Central memory CD4-positive, alpha-beta T cell (primary cell): ENCODE data around the gene OGFRL1.
"Not testable (repeated sequence)": the region's sequence is repeated elsewhere in the genome, so short reads cannot be mapped to it uniquely, and the experiment has no call there.

Experiments
- DNase-seq: peaks from one replicate; pipeline ENCODE4 v3.0.0; 2022
- total RNA-seq, 3 experiments: gene quantifications; one replicate each; lab custom pipeline; 2026; lab: John Stamatoyannopoulos, UW

The OGFRL1 gene
- total RNA-seq: 11.9 to 42.7 (median 15.4) reads per million in 3 experiments

DNA sequence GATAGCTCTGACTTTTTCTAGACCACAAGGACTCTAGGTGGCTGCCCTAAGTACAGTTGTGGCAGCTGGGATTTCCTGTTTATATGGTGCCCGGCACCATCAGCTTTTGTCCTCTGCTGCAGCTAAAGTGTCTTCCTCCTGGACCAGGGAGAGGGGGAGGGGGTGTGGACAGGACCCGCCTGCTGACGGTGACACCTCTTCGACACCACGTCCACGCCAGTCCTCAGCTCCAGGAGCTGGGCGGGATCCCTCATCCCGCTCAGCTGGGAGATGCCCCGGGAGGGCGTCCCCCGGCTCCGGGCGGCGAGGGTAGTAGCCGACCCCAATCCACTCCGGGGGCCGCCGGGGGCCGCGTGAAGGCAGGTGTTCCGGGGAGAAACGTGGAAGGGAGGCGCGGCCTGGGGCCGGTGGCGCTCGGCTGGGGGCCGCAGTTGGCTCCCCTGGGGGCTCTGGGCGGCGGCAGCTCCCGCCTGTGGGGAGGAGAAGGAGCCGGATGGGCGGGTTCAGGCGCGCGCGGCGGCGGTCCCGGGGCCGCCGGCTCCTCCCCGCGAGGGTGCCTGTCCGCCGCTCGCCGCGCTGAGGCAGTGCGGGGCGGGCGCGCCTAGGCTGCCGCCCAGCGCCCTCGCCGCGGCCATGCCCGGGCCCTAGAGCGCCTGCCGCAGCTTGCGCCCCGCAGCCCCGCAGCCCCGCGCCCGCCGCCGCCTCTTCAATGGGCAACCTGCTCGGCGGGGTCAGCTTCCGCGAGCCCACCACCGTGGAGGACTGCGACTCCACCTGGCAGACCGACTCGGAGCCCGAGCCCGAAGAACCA, at the start of gene OGFRL1:
OGFRL1 (plus strand) TSS at position 584 of the 811 bp plus-strand sequence; CDS start at position 710, 126 bp downstream.
- peak; percentile 71 for DNase-seq

DNA sequence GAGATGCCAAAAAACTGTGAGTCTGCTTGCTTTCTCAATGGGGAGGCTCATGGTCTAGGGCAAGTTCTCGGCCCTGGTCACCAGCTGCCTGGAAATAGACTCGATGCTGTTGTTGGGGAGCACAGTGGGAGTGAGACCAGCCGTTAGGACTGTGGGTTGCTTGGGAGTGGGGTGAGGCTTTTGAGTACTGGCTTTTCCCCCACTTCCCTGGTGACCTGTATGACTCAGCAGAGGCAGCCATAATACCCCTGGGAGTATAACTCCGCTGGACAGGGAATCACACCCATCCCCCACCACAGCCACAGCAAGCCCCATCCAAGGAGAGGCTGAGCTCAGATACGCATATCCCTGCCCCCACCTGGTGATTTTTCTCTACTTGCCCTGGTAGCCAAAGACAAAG, 48.9 kb upstream of the OGFRL1 start:
- no peak for DNase-seq

DNA sequence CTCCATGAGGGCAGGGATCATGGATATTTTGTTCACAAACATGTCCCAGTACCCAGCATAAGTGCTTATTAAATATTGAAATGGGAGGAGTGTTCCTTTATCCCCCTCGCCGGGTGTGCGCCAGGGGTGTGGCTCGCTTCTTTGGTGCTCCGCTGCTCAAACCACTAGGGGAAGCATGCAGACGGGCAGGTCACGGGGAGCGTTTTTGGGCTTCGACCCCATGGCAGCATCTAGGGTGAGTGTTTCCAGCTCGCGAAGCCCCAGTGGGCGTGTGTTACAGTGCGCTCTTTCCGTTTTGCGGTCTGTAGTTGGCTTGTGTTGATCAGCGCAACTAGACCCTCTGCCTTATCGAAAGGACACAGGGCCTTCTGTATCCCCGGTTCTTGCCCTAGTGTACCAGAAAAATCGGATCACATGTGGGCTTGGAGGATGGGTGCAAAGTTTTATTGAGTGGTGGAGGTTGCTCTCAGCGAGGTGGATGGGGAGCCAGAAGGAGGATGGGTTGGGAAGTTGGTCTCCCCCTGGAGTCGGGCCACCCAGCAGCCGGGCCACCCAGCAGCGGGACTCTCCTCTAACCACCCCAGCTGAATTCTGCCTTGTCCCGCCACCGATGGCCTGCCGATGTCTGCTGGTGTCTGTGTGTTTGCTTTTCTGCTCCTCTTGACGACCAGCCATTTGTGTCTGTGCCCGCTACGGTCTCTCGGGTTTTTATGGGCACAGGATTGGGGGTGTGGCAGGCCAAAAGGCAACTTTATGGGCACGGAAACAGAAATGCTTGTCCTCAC, 43.2 kb upstream of the OGFRL1 start:
- no peak for DNase-seq

DNA sequence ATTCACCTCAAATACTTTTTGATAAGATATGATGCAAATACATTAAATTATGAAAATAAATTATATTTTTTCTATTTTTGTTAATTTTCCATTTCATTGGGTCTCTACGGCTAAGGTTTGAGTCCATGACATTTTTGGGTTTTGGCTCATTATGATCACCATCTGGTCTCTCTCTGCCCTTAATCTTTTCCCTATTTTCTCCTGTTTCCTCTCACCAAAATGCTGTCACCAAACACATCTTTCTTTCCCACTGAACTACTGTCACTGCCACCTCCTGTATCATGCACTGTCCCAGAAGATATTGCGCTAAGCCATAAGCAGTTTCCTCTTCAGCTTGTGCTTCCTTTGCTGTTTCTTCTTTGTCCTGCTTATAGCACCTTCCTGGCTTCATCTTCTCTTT, 42.0 kb upstream of the OGFRL1 start:
- DNase-seq: no peak

DNA sequence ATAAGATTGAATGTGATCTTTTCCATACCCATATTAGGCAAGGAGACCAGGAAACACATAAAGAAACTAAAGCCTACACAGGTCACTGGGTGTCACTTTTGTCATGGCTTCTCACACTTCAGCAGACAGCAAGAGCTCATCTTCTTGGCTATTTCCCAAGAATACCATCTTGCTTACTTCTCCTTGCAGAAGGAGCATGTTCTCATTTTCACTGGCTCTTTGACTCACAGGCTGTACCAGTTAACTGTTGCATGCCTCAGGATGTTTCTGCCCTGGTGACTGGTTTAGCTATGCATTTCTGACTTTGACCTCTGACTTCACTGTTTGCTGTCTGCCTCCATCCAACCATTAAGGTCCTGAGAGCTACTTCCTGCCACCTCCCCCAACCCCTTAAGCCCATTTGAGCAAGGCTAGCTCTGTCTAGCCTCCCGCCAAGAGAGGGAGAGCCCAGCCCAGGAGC, 40.3 kb upstream of the OGFRL1 start:
- DNase-seq: no peak

DNA sequence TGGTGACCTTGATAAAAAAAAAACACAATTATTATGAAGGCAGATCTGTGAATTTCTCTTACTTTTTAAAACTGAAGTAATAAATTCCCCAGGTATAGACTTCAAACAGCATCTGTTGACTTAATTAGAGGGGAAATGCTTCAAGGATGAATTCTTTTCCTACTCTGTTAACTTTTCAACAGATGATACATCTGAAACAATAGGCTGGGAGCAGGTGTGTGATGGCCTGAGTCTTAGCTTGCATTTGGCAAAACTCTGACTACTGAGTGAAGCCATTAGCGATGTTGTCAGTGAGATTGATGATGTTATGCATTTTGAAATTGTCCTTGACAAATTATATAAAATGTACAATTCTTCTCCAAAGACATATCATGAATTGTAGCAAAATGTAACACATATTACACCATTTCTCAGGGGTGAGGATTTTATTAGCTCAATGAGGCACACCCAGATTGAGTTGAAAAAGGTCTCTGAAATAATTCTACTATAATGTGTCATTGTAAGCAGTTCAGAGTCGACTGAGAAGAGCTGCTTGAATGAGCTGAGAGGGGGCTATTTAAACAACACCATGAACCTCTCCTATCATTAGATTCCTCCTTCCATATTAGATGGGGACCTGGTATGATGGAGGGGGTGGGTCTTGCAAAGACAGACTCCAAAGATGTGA, 39.6 kb upstream of the OGFRL1 start:
- no peak for DNase-seq

DNA sequence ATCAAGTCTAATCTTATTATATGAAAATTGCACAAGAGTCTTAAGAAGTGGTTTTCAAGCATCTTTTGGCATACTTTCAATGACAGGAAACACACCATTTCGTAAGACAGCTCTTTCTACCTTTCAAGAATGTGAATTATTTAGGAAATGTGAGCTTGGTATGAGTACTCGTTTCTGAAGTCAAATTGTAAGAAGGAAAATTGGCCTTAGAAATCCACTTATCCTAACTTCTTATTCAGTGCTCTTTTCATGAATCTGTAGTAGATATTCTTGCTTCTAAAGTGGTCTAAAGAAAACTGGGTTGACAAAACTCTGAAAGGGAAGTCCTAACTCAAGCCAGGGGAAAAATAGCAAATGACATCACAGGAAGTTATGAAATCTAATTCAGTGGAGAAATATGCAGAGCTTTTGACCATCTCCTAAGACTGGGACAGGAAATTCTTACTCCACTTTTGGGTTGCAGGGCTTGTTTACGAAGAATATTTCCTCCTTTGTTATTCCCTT, 38.5 kb upstream of the OGFRL1 start:
- no peak for DNase-seq

DNA sequence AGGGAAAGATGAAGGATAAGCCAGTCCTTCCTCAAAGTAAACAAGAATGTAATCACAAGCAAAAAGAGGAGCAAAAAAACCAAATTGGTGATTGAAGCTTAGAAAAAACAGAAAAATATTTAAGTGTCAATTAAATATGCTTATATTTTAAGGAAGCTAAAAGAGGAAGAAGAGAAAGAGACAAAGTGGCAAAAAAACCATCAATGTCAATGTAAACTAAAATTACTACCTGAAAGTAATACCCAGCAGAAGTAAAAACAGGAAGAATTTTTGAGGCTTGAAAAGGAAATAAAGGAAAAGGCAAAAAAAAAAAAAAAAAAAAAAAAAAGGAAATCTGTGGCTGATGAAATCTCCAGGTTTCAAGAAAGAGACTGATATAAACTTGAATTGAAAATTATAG, 36.2 kb upstream of the OGFRL1 start:
- DNase-seq: no peak

DNA sequence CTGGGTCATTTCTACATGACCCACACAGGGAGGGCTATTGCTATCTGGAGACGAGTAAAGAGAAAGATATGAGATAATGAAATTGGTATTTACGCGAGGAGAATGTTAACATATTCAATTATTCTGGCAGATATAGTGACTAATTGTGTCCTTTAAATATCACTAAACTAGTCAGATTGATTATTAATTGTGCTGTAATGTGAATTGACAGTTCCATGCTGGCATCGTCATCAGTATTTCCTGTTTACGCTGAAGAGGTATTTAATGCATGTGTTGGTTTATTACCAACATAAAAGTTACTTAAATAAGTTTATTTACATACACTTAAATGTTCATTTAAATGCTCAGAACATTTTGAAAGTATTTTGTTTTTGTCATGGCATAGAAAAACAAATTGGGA, 35.7 kb upstream of the OGFRL1 start:
- DNase-seq: no peak

DNA sequence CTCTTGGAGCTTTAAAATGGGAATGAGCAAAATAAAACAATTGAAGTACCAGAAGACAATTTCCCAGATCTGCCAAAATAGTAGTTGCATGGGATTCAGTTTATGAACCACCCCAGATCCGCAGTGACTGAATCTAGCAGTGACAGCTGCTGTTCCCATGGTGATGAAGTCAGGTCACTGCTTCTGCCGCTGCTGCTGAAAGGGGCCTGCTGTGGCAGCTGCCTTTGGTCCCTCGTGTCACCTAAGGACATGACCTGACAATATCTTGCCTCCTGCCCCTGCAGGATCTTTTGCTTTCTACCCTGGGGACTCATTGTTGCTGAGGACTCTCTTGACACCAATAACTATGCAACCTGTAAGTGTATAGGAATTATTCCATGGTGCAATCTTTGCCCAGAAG, 34.3 kb upstream of the OGFRL1 start:
- no peak for DNase-seq

DNA sequence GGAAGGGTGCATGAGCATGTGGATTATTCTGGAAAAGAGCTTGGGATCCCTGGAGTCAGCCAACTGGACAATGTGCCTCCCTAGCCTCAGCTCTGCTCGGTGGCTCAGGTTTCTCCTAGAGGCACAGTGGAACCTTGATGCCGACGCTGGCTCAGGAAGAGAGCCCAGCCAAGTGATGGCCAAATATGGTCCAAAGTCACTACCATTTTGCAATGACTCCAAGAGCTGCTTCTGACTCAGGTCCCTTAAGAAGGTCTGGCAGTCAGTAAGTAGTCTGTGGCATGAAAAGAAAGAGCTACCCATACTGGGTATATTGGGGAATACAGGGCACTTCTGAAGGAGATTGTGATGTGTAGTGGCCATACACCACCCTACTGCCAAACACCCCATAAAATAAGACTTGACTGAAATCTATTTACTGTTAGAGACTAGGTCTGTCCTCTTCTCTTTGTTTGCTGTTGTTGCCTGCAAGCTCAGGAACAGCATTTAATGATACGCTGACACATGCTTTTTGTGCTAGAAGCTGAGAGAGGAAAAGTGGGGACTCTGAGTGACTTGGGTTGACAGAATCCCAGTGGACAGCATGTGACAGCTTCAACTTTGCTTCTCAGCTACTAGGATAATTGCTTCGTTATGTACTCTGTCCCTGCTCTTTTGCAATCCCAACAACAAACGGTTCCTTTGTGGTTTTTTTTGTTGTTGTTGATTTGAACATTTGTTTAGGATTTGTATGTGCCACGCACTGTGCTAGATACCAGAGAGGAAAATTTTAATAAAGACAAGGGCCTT, 30.3 kb upstream of the OGFRL1 start:
- no peak for DNase-seq

DNA sequence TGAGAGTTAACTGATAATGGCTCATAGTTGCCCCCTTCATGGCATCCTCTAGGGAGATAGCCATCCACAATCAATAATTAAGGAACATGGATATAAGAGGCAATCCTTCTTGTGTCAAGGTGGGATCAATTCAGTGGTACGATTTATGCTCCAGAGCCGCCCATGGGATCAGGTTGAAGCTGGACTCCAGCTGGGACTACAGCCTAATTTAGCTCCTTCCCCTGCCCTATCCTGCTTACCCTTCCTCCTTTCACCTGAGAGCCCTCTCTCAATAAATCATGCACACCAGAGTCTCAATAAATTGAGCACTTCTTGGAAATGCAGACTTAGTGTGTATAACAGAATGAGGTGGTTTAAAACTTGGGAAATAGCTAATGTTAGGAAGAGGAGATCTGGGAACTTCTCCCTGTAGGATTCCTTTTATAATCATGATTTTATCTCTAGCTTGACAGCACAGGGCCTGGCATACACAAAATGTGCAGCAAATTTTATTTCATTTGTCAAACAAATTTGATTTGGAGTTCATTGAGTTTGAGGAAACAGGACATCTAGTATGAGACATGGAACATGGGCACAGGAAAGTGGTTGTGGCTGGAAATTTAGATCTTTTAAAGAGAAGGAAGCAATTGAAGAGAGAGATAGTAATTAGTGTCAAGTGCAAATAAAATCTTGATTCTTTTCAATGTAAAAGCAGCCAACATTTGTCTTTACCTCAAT, 28.6 kb upstream of the OGFRL1 start:
- DNase-seq: no peak

DNA sequence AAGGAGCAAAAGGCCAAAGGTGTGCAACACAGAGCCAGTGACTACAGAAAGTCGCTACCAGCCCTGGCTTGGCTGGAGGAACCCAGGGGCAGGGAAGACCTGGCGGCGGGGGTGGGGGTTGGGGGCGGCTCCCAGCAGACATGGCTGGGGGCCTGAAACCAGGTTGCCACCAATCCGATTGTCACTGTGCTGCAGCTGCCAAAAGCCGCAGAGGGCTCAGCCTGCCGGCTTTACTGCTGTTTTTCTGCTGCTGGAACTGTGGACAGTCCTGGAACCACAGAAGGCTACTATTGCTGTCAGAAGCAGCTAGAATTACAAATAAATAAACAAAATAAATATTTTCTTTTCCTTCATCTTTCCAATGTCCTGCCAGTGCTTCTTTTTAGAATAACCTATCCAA, 25.7 kb upstream of the OGFRL1 start:
- DNase-seq: no peak

DNA sequence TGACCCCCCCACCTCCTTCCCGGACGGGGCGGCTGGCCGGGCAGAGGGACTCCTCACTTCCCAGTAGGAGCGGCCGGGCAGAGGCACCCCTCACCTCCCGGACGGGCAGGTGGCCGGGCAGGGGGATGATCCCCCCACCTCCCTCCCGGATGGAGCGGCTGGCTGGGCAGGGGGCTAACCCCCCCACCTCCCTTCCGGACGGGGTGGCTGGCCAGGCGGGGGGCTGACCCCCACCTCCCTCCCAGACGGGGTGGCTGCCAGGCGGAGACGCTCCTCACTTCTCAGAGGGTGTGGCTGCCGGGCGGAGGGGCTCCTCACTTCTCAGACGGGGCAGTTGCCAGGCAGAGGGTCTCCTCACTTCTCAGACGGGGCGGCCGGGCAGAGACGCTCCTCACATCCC, 22.2 kb upstream of the OGFRL1 start:
- not testable (repeated sequence) for DNase-seq

DNA sequence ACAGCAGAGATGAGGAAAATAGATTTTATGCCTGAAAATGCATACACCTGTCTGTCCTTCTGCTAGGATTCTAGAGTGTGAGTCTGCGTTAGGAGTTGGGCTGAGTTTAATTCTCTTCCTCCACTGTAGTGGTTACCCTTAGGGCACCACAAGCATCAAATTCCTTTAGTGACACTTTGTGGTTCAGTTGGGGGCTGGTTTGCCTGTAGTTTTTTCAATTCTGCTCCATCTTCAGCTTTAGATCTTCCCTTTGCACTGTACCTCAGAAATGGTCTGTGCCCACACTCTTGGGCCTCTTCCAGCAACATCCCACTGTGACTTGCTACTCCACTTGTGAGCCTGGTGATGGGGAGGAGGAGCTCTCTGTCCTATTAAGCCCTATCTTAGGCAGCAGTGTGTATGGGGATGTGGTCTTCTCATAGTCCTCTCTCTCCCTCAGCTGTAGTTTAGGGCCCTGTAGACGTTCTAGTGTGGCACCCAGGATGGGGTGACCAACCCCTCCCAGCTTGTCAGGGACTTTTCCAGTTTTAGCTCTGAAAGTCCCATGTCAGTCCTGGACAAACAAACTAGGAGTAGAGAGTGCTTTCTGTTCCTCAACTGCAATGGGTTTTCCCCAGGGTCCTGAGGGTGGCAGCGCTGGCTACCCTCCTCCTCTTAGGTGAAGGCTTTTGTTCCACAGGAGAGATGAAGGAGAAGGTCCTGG, 19.7 kb upstream of the OGFRL1 start:
- DNase-seq: no peak

DNA sequence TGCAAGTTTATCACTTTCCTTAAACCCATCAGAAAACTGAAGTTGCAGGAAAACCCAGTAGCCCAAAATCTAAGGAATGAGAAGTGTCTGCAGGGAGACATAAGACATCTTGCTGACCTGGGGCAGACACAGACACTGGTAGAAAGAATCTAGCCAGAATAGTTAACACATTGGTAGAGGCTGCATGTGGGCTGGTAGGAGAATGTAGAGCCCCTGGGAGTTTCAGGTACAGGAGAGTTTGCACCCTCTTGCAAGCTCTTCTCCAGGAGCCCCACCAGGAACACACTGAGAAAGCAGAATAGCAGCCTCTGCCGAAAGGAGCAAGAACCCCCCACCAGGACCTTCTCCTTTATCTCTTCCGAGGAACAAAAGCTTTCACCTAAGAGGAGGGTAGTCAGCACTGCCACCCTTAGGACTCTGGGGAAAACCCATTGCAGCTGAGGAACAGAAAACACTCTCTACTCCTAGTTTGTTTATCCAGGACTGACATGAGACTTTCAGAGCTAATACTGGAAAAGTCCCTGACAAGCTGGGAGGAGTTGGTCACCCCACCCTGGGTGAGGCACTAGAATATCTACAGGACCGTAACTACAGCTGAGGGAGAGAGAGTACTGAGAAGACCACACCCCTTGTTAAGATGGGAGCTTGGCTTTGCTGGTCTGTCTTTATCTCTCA, 10.5 kb upstream of the OGFRL1 start:
- DNase-seq: no peak

DNA sequence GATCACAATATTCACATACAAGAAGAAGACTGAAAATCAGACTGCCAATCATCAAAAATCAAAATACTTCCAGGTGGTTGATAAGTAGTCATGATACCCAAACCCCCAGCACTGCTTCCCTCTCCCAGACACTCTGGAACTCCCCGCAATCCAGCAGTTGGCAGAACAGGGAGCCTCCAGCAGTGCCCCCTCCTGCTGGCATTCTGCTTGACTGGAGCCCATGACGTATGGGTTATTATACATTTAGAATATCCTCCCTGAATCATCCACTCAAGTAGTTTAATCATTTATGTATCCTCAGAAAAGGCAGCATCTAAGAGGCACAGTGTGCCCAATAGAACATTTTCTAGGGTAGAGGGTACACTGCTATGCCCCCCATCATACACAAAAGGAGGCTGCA, 9.3 kb upstream of the OGFRL1 start:
- DNase-seq: no peak

DNA sequence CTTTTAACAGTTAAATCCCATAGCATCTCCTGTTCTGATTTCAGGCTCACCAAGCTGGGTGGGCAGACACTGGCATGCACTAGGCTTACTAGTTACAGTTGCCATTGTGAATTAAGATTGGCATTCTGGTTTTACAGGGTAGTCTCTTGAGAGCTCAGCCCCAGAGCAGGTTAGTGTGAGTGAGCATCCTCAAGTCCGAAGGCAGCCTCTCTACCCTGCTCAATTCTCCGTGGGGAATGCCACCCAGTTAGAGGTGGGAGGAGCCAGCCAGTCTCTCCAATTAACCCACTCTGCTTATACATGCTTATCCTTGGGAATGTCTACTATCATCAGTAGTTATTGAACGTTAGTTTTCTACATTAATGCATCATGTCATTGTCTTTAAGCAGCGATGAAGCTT, 8.9 kb upstream of the OGFRL1 start:
- no peak for DNase-seq

DNA sequence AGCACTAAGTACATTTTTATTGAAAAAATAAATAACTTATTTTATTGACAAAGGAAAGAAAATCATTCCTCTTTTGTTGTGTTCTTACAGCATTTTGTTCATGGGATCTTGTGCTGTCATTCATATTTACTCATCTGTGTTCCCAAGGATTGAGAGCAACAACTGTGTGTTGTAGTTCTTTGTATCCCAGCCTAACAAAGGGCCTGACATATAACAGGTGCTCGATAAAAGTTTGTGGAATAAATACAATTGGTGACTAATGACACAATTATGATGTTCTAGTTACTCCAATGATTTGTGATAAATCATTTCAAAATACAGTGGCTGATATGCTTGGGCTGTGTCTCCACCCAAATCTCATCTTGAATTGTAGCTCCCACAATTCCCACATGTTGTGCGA, 7.9 kb upstream of the OGFRL1 start:
- no peak for DNase-seq

DNA sequence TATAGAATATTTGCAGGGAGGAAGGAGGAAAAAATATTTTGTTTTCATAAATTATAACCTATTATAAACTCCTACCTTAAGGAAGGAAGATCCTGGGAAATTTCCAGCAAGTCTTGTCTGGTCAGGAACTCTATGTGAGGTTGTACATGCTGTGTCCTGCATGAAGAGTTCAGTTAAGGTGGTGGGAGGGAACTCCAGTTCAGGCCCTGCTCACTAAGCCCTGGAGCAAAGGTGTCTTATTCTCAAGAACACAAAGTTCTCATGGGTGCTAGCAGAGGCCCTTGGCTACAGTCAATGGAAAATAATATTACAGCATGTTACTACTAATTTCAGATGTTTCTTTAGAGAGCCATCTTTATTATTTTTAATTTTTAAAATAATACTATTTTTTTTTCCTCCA, 3.8 kb upstream of the OGFRL1 start:
- no peak for DNase-seq

DNA sequence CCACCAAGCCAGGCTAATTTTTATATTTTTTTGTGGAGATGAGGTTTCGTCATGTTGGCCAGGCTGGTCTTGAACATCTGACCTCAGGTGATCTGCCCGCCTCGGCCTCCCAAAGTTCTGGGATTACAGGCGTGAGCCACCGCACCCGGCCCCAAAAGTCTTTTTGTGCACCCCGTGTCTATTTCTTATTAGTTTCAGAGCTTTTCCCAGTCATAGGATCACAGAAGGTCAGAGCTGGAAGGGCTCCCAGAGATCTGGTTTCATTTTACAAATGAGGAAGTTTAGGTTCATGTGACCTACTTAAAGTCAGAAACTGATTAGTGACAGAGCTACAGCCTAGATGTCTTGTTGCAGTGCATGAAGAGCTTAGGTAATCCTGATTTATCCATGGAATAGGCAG, 1.6 kb upstream of the OGFRL1 start:
- no peak for DNase-seq
